Mammary epithelial cell (primary cell): ENCODE measurements around the gene CNST.

Experiments used
- EZH2 ChIP-seq: IDR thresholded peaks from 2 replicates; pipeline ENCODE4 v1.6.1; 2012; ENCODE audit warnings: low read length, inconsistent platforms, borderline replicate concordance
- TF ChIP-seq, protein P1 (sequence below), 2 donors: IDR thresholded peaks in 1 of 2; conservative IDR thresholded peaks in 1 of 2; 2 replicates each; pipeline ENCODE4 v1.5.1; 2011 to 2012; ENCODE audit warnings: inconsistent platforms in 2 of 2, low read length in 2 of 2, mild to moderate bottlenecking in 2 of 2, control low read depth in 1 of 2, low read depth in 1 of 2; ENCODE audit not compliant: insufficient read depth in 1 of 2; ENCODE audit errors: extremely low read depth in 1 of 2

DNA sequence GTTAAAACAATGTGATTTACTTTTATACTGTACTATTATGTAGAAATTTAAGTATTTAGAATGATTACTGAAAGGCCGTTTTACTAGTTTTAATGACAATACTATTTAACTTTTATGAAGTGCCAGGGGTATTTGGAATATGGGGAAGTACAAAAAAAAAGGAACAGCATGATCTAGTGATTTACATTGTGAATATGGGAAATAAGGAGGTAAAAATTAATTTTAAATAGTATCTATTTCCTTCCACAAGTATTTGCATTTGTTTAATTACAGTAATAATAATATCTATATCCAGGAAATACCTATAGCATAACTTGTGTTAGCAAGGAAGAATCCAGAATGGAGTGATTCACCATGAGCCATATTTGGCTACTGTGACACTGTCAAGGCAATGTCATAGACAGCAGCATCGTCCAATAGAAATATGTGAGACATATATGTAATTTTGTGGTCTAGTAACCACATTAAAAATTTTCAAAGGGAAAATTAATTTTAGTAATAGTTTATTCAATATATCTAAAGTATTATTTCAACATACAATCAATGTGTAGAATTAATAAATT is 22.0 kb downstream of the CNST start:
- TF ChIP-seq, protein P1, sequence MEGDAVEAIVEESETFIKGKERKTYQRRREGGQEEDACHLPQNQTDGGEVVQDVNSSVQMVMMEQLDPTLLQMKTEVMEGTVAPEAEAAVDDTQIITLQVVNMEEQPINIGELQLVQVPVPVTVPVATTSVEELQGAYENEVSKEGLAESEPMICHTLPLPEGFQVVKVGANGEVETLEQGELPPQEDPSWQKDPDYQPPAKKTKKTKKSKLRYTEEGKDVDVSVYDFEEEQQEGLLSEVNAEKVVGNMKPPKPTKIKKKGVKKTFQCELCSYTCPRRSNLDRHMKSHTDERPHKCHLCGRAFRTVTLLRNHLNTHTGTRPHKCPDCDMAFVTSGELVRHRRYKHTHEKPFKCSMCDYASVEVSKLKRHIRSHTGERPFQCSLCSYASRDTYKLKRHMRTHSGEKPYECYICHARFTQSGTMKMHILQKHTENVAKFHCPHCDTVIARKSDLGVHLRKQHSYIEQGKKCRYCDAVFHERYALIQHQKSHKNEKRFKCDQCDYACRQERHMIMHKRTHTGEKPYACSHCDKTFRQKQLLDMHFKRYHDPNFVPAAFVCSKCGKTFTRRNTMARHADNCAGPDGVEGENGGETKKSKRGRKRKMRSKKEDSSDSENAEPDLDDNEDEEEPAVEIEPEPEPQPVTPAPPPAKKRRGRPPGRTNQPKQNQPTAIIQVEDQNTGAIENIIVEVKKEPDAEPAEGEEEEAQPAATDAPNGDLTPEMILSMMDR (conservative IDR thresholded peaks at IDR 0.05 in 1 of 2, IDR thresholded peaks at IDR 0.05 in 1 of 2; ENCODE audit: extremely low read depth in 1 of 2, insufficient read depth in 1 of 2, low read depth in 1 of 2, low read length in 2 of 2): no peak
- TF ChIP-seq EZH2: no peak
